ENCODE data around the gene ATP6V1D.
"Not testable (repeated sequence)": the region's sequence is repeated elsewhere in the genome, so short reads cannot be mapped to it uniquely, and the experiment has no call there.

ATP6V1D gene

GRCh38 chr14:67359775-67360469 lies at the start of gene ATP6V1D, which contains the start of gene EIF2S1:
TSS of gene ATP6V1D (minus strand) at chr14:67359804. CDS start at chr14:67359698, 106 bp downstream.
TSS of gene EIF2S1 (plus strand) at chr14:67360328. CDS start at chr14:67364768, 4,440 bp downstream.
- peak; percentile 93 for TF ChIP-seq CTCF (conservative IDR thresholded peaks at IDR 0.05; ENCODE audit: low read depth, low read length)
- DNase-seq (ENCODE audit: low read depth) = peak; percentile 97
- peak within 1 kb of the TSS; percentile 96 for H3K4me3 ChIP-seq (ENCODE audit: low read length)

- DNase-seq (ENCODE audit: low read depth); H3K4me3 ChIP-seq (ENCODE audit: low read length): not testable (repeated sequence)
Measured at GRCh38 chr14:67408122-67408801, 48.7 kb upstream of the ATP6V1D start.

- TF ChIP-seq CTCF (conservative IDR thresholded peaks at IDR 0.05; ENCODE audit: low read depth, low read length) = no peak
- H3K4me3 ChIP-seq (ENCODE audit: low read length) = no peak overlapping the region
- DNase-seq (ENCODE audit: low read depth) = no peak
Measured at GRCh38 chr14:67405771-67406170, 46.2 kb upstream of the ATP6V1D start.

GRCh38 chr14:67400434-67400833 lies 40.8 kb upstream of the ATP6V1D start:
- DNase-seq (ENCODE audit: low read depth) = no peak
- H3K4me3 ChIP-seq (ENCODE audit: low read length) = no peak overlapping the region
- no peak for TF ChIP-seq CTCF (conservative IDR thresholded peaks at IDR 0.05; ENCODE audit: low read depth, low read length)

GRCh38 chr14:67397536-67397935 lies 37.9 kb upstream of the ATP6V1D start:
- no peak overlapping the region for H3K4me3 ChIP-seq (ENCODE audit: low read length)
- TF ChIP-seq CTCF (conservative IDR thresholded peaks at IDR 0.05; ENCODE audit: low read depth, low read length) = no peak
- no peak for DNase-seq (ENCODE audit: low read depth)

- DNase-seq (ENCODE audit: low read depth) = no peak
- TF ChIP-seq CTCF (conservative IDR thresholded peaks at IDR 0.05; ENCODE audit: low read depth, low read length) = no peak
- H3K4me3 ChIP-seq (ENCODE audit: low read length) = no peak overlapping the region
Measured at GRCh38 chr14:67396381-67396970, 36.9 kb upstream of the ATP6V1D start.

- no peak for DNase-seq (ENCODE audit: low read depth)
- no peak for TF ChIP-seq CTCF (conservative IDR thresholded peaks at IDR 0.05; ENCODE audit: low read depth, low read length)
- H3K4me3 ChIP-seq (ENCODE audit: low read length) = no peak overlapping the region
Measured at GRCh38 chr14:67395876-67396189, 36.2 kb upstream of the ATP6V1D start.
